Measurements from ENCODE around the gene IPO5.

DNA sequence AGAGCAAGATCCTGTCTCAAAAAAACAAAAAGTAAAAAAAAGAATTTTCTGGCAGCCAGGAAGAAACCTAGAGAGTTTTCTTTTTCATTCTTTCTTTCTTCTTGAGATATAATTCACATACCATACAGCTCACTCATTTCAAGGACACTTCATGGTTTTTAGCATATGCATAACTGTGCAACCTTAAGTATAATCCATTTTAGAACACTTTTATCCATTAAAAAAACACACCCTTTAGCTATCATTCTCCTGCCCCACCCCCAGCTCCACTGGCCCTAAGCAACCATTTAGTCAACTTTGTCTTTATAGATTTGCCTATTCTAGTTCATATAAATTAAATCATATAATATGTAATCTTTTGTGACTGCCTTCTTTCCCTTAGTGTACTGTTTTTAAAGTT is 8.1 kb upstream of the IPO5 start:
- TF ChIP-seq, protein P1, sequence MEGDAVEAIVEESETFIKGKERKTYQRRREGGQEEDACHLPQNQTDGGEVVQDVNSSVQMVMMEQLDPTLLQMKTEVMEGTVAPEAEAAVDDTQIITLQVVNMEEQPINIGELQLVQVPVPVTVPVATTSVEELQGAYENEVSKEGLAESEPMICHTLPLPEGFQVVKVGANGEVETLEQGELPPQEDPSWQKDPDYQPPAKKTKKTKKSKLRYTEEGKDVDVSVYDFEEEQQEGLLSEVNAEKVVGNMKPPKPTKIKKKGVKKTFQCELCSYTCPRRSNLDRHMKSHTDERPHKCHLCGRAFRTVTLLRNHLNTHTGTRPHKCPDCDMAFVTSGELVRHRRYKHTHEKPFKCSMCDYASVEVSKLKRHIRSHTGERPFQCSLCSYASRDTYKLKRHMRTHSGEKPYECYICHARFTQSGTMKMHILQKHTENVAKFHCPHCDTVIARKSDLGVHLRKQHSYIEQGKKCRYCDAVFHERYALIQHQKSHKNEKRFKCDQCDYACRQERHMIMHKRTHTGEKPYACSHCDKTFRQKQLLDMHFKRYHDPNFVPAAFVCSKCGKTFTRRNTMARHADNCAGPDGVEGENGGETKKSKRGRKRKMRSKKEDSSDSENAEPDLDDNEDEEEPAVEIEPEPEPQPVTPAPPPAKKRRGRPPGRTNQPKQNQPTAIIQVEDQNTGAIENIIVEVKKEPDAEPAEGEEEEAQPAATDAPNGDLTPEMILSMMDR (IDR thresholded peaks at IDR 0.05), result no peak
- no peak for TF ChIP-seq POLR2A (IDR thresholded peaks at IDR 0.05)

Measured in testis (tissue), 2 donors.